Fibroblast of skin of abdomen (primary cell): ENCODE data around the gene PHLDA3.

ENCODE experiments used
- DNase-seq: peaks from one replicate; pipeline ENCODE4 v3.0.0-alpha.2; 2013

Gene PHLDA3

GRCh38 chr1:201460814-201461644 lies 8.0 kb downstream of the PHLDA3 start:
- peak; percentile 97 for DNase-seq

- DNase-seq, result no peak
Observed at GRCh38 chr1:201459775-201460174, 9.2 kb downstream of the PHLDA3 start.

GRCh38 chr1:201459052-201459451 lies 9.9 kb downstream of the PHLDA3 start:
- no peak for DNase-seq

- no peak for DNase-seq
Observed at GRCh38 chr1:201457508-201457960, 11.5 kb downstream of the PHLDA3 start.

- peak; percentile 98 for DNase-seq
Observed at GRCh38 chr1:201456499-201457309, 12.3 kb downstream of the PHLDA3 start.

- DNase-seq, result no peak
Observed at GRCh38 chr1:201455098-201455497, 13.9 kb downstream of the PHLDA3 start.

- DNase-seq, result no peak
Observed at GRCh38 chr1:201454608-201455007, 14.4 kb downstream of the PHLDA3 start.

GRCh38 chr1:201452866-201453265 lies 16.1 kb downstream of the PHLDA3 start:
- DNase-seq, result no peak

- DNase-seq, result peak; percentile 86
Observed at GRCh38 chr1:201450721-201451291, 18.2 kb downstream of the PHLDA3 start.

- DNase-seq, result no peak
Observed at GRCh38 chr1:201448990-201449389, 20.0 kb downstream of the PHLDA3 start.

- peak; percentile 71 for DNase-seq
Observed at GRCh38 chr1:201447903-201448871, 20.8 kb downstream of the PHLDA3 start.

- no peak for DNase-seq
Observed at GRCh38 chr1:201445310-201445709, 23.7 kb downstream of the PHLDA3 start.

GRCh38 chr1:201444792-201445191 lies 24.2 kb downstream of the PHLDA3 start:
- no peak for DNase-seq

- no peak for DNase-seq
Observed at GRCh38 chr1:201443747-201444146, 25.2 kb downstream of the PHLDA3 start.

- no peak for DNase-seq
Observed at GRCh38 chr1:201436969-201437368, 32.0 kb downstream of the PHLDA3 start.

- peak; percentile 46 for DNase-seq
Observed at GRCh38 chr1:201436393-201436792, 32.6 kb downstream of the PHLDA3 start.

- DNase-seq, result no peak
Observed at GRCh38 chr1:201434266-201434665, 34.7 kb downstream of the PHLDA3 start.

GRCh38 chr1:201433609-201434008 lies 35.4 kb downstream of the PHLDA3 start:
- DNase-seq, result no peak

- no peak for DNase-seq
Observed at GRCh38 chr1:201430776-201431175, 38.2 kb downstream of the PHLDA3 start.

GRCh38 chr1:201429736-201430501 lies 39.1 kb downstream of the PHLDA3 start:
- no peak for DNase-seq

- DNase-seq, result no peak
Observed at GRCh38 chr1:201427963-201428362, 41.0 kb downstream of the PHLDA3 start.
